GM23338 (cell line): Measurements from ENCODE around the gene BUB1B. TPM values are rescaled to one million over a fixed set of nuclear protein-coding genes. Genes with fewer than 3 reads are reported as not detected.

Experiments used
- ATAC-seq: fragments of 200-7000 bp; cut with Tn5 transposase; 3 replicates; pipeline ENCODE4 v1.9.1; 2020
- DNase-seq: peaks from one replicate; pipeline ENCODE4 v3.0.0-alpha.2; 2015; ENCODE audit warnings: low spot score
- H2AFZ ChIP-seq: fragments of 200-600 bp; sonication (generic); 2 replicates; pipeline ENCODE4 v1.8.0; 2016; ENCODE audit warnings: antibody characterized with exemption, mild to moderate bottlenecking, moderate library complexity
- H3F3A ChIP-seq: fragments of 200-600 bp; sonication (generic); replicated peaks from 2 replicates; pipeline ENCODE4 v1.8.0; 2017; ENCODE audit warnings: antibody characterized with exemption, mixed run types, low read depth
- H3K27ac ChIP-seq: fragments of 200-600 bp; sonication (generic); 2 replicates; pipeline ENCODE4 v1.6.1; 2016; ENCODE audit warnings: low read depth
- H3K27me3 ChIP-seq: fragments of 200-600 bp; sonication (generic); 2 replicates; pipeline ENCODE4 v1.8.0; 2016; ENCODE audit warnings: mild to moderate bottlenecking, mixed run types, moderate library complexity; ENCODE audit not compliant: insufficient read depth
- H3K36me3 ChIP-seq: fragments of 200-600 bp; sonication (generic); 2 replicates; pipeline ENCODE4 v1.8.0; 2016; ENCODE audit warnings: mild to moderate bottlenecking; ENCODE audit not compliant: insufficient read depth
- H3K4me1 ChIP-seq: fragments of 200-600 bp; sonication (generic); 2 replicates; pipeline ENCODE4 v1.8.0; 2016; ENCODE audit warnings: mild to moderate bottlenecking, moderate library complexity; ENCODE audit not compliant: insufficient read depth
- H3K4me2 ChIP-seq: fragments of 200-600 bp; sonication (generic); 2 replicates; pipeline ENCODE4 v1.7.1; 2017; ENCODE audit warnings: mixed run types
- H3K4me3 ChIP-seq: fragments of 200-600 bp; sonication (generic); 2 replicates; pipeline ENCODE4 v1.6.1; 2016; ENCODE audit warnings: mixed run types
- H3K79me2 ChIP-seq: fragments of 200-600 bp; sonication (generic); replicated peaks from 2 replicates; pipeline ENCODE4 v1.8.0; 2017; ENCODE audit warnings: mild to moderate bottlenecking; ENCODE audit not compliant: insufficient read depth
- H3K9me2 ChIP-seq: fragments of 200-600 bp; sonication (generic); 2 replicates; pipeline ENCODE4 v1.8.0; 2017; ENCODE audit not compliant: insufficient read depth
- H4K20me1 ChIP-seq: fragments of 200-600 bp; sonication (generic); replicated peaks from 2 replicates; pipeline ENCODE4 v1.8.0; 2017; ENCODE audit warnings: mild to moderate bottlenecking; ENCODE audit not compliant: insufficient read depth
- H3K27ac Mint-ChIP-seq: 2 replicates; pipeline ENCODE4 v1.8.0; 2020; ENCODE audit warnings: inconsistent platforms, mild to moderate bottlenecking, moderate library complexity, mixed read lengths
- H3K27me3 Mint-ChIP-seq: 3 replicates; pipeline ENCODE4 v1.8.0; 2022; ENCODE audit warnings: low read depth, mild to moderate bottlenecking, moderate library complexity, mixed read lengths, inconsistent platforms; ENCODE audit not compliant: insufficient read depth, poor library complexity
- H3K36me3 Mint-ChIP-seq: 3 replicates; pipeline ENCODE4 v1.8.0; 2021; ENCODE audit warnings: low read depth, mild to moderate bottlenecking, inconsistent platforms, moderate library complexity, mixed read lengths
- H3K4me1 Mint-ChIP-seq: 3 replicates; pipeline ENCODE4 v1.8.0; 2020; ENCODE audit warnings: mild to moderate bottlenecking, inconsistent platforms, mixed read lengths
- H3K4me3 Mint-ChIP-seq: 3 replicates; pipeline ENCODE4 v1.8.0; 2021; ENCODE audit warnings: moderate library complexity, mild to moderate bottlenecking, inconsistent platforms, mixed read lengths
- H3K9me3 Mint-ChIP-seq: 3 replicates; pipeline ENCODE4 v1.8.0; 2020; ENCODE audit warnings: moderate library complexity, mild to moderate bottlenecking, inconsistent platforms, mixed read lengths
- CREB1 ChIP-seq: fragments of 250-450 bp; sonication (Bioruptor Pico); IDR thresholded peaks from 2 replicates; pipeline ENCODE4 v1.5.0; 2020; ENCODE audit warnings: low read depth, mild to moderate bottlenecking, moderate library complexity
- CTCF ChIP-seq, 2 experiments: fragments of 200-600 bp in 1 of 2; sonication (generic) in 1 of 2; conservative IDR thresholded peaks; 2 replicates each; pipeline versions ENCODE4 v1.5.1 to v1.6.1; 2016 to 2017; ENCODE audit warnings: antibody characterized with exemption in 2 of 2, low read depth in 2 of 2, mild to moderate bottlenecking in 2 of 2, moderate library complexity in 1 of 2
- ETS1 ChIP-seq: IDR thresholded peaks from 2 replicates; pipeline ENCODE4 v1.6.1; 2016; ENCODE audit warnings: antibody characterized with exemption
- EZH2 ChIP-seq: fragments of 200-600 bp; sonication (generic); IDR thresholded peaks from one replicate; pipeline ENCODE4 v1.8.0; 2017; ENCODE audit warnings: antibody characterized with exemption, mild to moderate bottlenecking, low read depth; ENCODE audit not compliant: unreplicated experiment
- EZH2phosphoT487 ChIP-seq: fragments of 200-600 bp; sonication (generic); IDR thresholded peaks from one replicate; pipeline ENCODE4 v1.8.1; 2018; ENCODE audit warnings: antibody characterized with exemption; ENCODE audit not compliant: unreplicated experiment
- JUNB ChIP-seq: IDR thresholded peaks from one replicate; pipeline ENCODE4 v1.6.1; 2016; ENCODE audit warnings: antibody characterized with exemption; ENCODE audit not compliant: unreplicated experiment
- NANOG ChIP-seq: IDR thresholded peaks from 2 replicates; pipeline ENCODE4 v1.6.1; 2016; ENCODE audit warnings: antibody characterized with exemption, borderline replicate concordance
- POLR2AphosphoS5 ChIP-seq: IDR thresholded peaks from 2 replicates; pipeline ENCODE4 v1.6.1; 2016; ENCODE audit warnings: antibody characterized with exemption, low read depth
- REST ChIP-seq: IDR thresholded peaks from one replicate; pipeline ENCODE4 v1.6.1; 2018; ENCODE audit warnings: antibody characterized with exemption; ENCODE audit not compliant: unreplicated experiment
- STAT1 ChIP-seq: IDR thresholded peaks from one replicate; pipeline ENCODE4 v1.6.1; 2016; ENCODE audit warnings: antibody characterized with exemption; ENCODE audit not compliant: unreplicated experiment
- ZNF114 ChIP-seq: fragments of 250-450 bp; sonication (Bioruptor Pico); IDR thresholded peaks from 2 replicates; pipeline ENCODE4 v1.5.0; 2020; ENCODE audit warnings: mild to moderate bottlenecking, moderate library complexity
- ZNF331 ChIP-seq: fragments of 250-450 bp; sonication (Bioruptor Pico); IDR thresholded peaks from 2 replicates; pipeline ENCODE4 v1.5.0; 2020; ENCODE audit warnings: low read depth, mild to moderate bottlenecking, moderate library complexity
- ZNF462 ChIP-seq: fragments of 250-450 bp; sonication (Bioruptor Pico); IDR thresholded peaks from 2 replicates; pipeline ENCODE4 v1.5.0; 2020; ENCODE audit warnings: mild to moderate bottlenecking, moderate library complexity
- polyA plus RNA-seq: library from polyadenylated mRNA; unstranded; fragments of >200 nt; fragmentation: Nextera tagmentation; extraction: Ambion mirVana; gene quantifications from 2 replicates; pipeline ENCODE4 v1.2.1, GENCODE V29; 2016
- total RNA-seq: library from RNA; depleted of rRNA; stranded (reverse); fragments of >200 nt; shearing (Covaris generic); gene quantifications from 2 replicates; pipeline ENCODE4 v1.2.3, GENCODE V29; 2014

BUB1B gene
- total and polyA plus RNA-seq, 2 experiments from 2014 or later: 77.7 to 160 TPM

GRCh38 chr15:40134885-40135284, 26.0 kb upstream of the BUB1B start:
- DNase-seq (no peak), ATAC-seq (no peak)
- Mint-ChIP-seq H3K9me3 (no peaks in the 10 kb centered on the region), H3K36me3 (no peaks in the 10 kb centered on the region), H3K4me3 (no peak overlapping the region), H3K27ac (no peak overlapping the region), H3K27me3 (no peaks in the 10 kb centered on the region), H3K4me1 (peaks cover 17% of the 10 kb centered on the region)
- H3F3A ChIP-seq: no peaks in the 10 kb centered on the region; the same call in 1 of the 2 replicates
- H3K79me2 ChIP-seq: no peaks in the 10 kb centered on the region
- H3K9me2 ChIP-seq: no peaks in the 10 kb centered on the region
- no peaks in the 10 kb centered on the region; the same call in 1 of the 2 replicates for H3K4me1 ChIP-seq
- H3K27me3 ChIP-seq: no peaks in the 10 kb centered on the region
- no peak overlapping the region for H2AFZ ChIP-seq
- H3K4me3 ChIP-seq: no peak overlapping the region
- H3K36me3 ChIP-seq: no peaks in the 10 kb centered on the region
- no peak overlapping the region for H3K27ac ChIP-seq
- TF ChIP-seq ZNF114 (CRISPR knock-in tag) (no peak), CREB1 (CRISPR knock-in tag) (no peak), ZNF462 (no peak), REST (no peak), EZH2phosphoT487 (no peak), JUNB (no peak), NANOG (no peak), POLR2AphosphoS5 (no peak), EZH2 (no peak), ZNF331 (no peak), ETS1 (no peak), CTCF (conservative IDR thresholded peaks at IDR 0.05; ENCODE audit: low read depth in 2 of 2) (no peak), STAT1 (no peak)
- H4K20me1 ChIP-seq: no peaks in the 10 kb centered on the region
- H3K4me2 ChIP-seq: no peak overlapping the region
